Activated T-helper 1 cell treated with anti-CD3 and anti-CD28 coated beads, Interleukin-12 subunit alpha, Interleukin-12 subunit beta, Interleukin-2, Interleukin-4 antibody, amounts not matched to agents 30 ng/mL and 10 ng/mL and 1 ng/mL, durations not matched to agents 14 hours and 24 hours and 36 hours (primary cell): ENCODE data around the gene PPM1K. TPM values are rescaled to one million over a fixed set of nuclear protein-coding genes. Genes with fewer than 3 reads are reported as not detected.
"Not testable (repeated sequence)": the region's sequence is repeated elsewhere in the genome, so short reads cannot be mapped to it uniquely, and the experiment has no call there.

Experiments
- DNase-seq: peaks from one replicate; pipeline ENCODE4 v3.0.0; 2021; ENCODE audit warnings: low spot score
- H3K27ac Mint-ChIP-seq: one replicate; pipeline ENCODE4 v1.8.0; 2021; ENCODE audit warnings: mild to moderate bottlenecking, mixed read lengths
- H3K27me3 Mint-ChIP-seq: one replicate; pipeline ENCODE4 v1.8.0; 2022; ENCODE audit warnings: mild to moderate bottlenecking, moderate library complexity, mixed read lengths; ENCODE audit not compliant: insufficient read depth
- H3K36me3 Mint-ChIP-seq: one replicate; pipeline ENCODE4 v1.8.0; 2021; ENCODE audit warnings: low read depth, mixed read lengths
- H3K4me1 Mint-ChIP-seq: one replicate; pipeline ENCODE4 v1.8.0; 2021; ENCODE audit warnings: low read depth, mixed read lengths
- H3K4me3 Mint-ChIP-seq: one replicate; pipeline ENCODE4 v1.8.0; 2021; ENCODE audit warnings: mild to moderate bottlenecking, moderate library complexity, mixed read lengths
- H3K9me3 Mint-ChIP-seq: one replicate; pipeline ENCODE4 v1.8.0; 2021; ENCODE audit warnings: mixed read lengths
- intact Hi-C: fragments of 100-400 bp; cut with micrococcal nuclease; formaldehyde crosslinking; loops from one replicate; pipeline ENCODE4 v1.15.1; 2024
- total RNA-seq: library from RNA; stranded (reverse); gene quantifications from 2 replicates; pipeline ENCODE4 v1.2.3, GENCODE V29; 2022

Gene PPM1K
- total RNA-seq: 37.3 and 39.5 TPM in 2 replicates

DNA sequence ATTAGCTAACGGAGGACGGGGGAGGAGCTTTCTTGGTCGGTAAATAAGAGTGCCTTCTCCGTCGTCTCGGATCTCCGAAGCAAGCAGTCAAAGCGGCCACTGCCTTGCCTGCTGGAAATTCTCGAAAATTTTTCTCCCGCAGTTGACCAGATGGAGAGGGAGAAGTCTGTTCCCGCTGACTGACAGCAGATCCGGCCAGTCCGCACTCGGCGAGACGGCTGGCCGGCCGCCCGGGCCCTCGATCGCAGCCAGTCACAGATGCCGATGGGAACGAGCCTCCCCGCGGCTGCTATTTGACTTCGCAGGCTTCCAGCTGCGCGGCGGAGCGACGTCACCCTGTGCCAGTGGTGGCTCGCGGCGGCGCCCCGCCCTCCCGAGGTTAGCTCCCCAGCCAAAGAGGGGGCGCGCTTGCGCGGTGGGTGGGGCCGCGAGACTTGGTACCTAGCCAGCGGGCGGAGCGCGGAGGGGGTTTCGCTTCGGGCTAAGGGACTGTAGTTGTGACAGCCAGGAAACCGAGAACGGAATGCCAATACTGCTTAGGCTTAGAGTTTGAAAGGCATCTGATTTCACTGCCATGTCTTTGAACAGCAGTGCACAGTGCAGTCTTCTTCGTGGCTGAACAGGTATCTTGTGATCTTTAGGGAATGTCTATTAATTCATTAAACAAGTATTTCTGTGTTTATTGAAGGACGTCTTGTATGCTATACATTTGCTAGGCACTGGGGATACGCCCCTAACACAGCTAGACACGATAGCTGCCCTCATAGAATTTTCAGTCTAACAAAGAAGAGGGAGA, at the start of gene PPM1K:
TSS of gene PPM1K (minus strand) at position 123 of the 796 bp plus-strand sequence. CDS start 5,978 bp downstream, outside the sequence.
- intact Hi-C loops: loop anchor here (1.0 to 10.0 kb wide), 12 partner anchors 36 to 1740 kb away; partner anchors contain the start of genes ABCG2, AFF1, HERC3 and NUDT9
- H3K36me3 Mint-ChIP-seq: peaks cover 12% of the 10 kb centered on the region
- peak within 1 kb of the TSS; percentile 99 for H3K27ac Mint-ChIP-seq
- H3K9me3 Mint-ChIP-seq: no peaks in the 10 kb centered on the region
- peak within 1 kb of the TSS; percentile 99 for H3K4me3 Mint-ChIP-seq
- H3K4me1 Mint-ChIP-seq: peaks cover 47% of the 10 kb centered on the region
- H3K27me3 Mint-ChIP-seq: no peaks in the 10 kb centered on the region
- peak; percentile 99 for DNase-seq

DNA sequence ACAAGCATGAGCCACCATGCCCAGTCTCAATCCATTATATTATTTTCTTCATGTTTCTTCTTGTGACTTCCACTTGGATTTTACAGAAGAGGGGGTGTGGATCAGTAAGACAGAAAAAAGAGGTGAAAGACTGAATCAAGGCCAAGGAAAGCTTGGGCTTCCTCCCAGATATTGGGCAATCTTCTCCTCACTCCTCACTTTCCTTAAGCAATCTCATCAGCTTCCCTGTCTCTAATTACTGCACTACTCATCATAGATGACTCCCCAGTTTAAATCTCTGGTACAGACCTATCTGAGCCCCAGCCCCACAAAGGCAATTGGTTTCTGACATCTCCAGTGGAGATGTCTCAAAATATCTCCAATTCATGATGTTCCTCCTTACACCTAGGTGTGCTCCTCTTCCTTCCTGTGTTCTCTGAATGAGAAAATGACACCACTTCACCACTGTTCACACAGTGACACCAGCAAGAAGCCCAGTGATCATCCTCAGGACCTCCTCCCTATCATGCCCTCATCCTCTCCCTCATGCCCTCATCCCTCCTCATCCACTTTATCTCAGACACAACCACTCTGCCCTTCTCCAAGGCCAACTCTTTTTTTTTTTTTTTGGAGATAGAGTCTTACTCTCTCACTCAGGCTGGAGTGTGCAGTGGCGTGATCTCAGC, 49.5 kb upstream of the PPM1K start:
- Mint-ChIP-seq H3K4me1 (peaks cover 13% of the 10 kb centered on the region), H3K27ac (peak overlapping the region; percentile 45), H3K9me3 (no peaks in the 10 kb centered on the region), H3K36me3 (peaks cover 5% of the 10 kb centered on the region), H3K4me3 (no peak overlapping the region), H3K27me3 (peaks cover 4% of the 10 kb centered on the region)
- no peak for DNase-seq
- intact Hi-C loops: no loop called here

DNA sequence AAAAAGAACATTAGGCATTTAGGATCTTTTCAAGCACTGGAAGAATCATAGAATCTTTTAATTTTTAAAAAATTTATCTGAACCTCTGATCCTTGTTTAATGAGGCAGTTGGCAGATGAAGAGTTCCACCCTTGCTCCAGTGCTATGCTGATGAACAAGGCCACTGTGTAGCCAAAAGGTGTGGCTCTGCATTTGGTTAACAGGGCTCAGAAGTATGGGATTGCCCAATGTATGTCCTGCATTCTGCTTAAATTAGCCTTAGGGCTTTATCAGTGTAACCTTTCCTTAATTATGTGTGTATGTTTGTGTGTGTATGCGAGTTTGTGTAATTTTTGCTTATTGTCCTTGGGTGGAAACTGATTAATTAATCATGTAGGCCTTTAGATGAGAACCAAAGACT, 43.3 kb upstream of the PPM1K start:
- intact Hi-C loops: no loop called here
- H3K4me3 Mint-ChIP-seq: no peak overlapping the region
- no peak for DNase-seq
- no peak overlapping the region for H3K27ac Mint-ChIP-seq
- H3K36me3 Mint-ChIP-seq: peaks cover 2% of the 10 kb centered on the region
- H3K9me3 Mint-ChIP-seq: no peaks in the 10 kb centered on the region
- peaks cover under 1% of the 10 kb centered on the region for H3K4me1 Mint-ChIP-seq
- peaks cover 4% of the 10 kb centered on the region for H3K27me3 Mint-ChIP-seq

DNA sequence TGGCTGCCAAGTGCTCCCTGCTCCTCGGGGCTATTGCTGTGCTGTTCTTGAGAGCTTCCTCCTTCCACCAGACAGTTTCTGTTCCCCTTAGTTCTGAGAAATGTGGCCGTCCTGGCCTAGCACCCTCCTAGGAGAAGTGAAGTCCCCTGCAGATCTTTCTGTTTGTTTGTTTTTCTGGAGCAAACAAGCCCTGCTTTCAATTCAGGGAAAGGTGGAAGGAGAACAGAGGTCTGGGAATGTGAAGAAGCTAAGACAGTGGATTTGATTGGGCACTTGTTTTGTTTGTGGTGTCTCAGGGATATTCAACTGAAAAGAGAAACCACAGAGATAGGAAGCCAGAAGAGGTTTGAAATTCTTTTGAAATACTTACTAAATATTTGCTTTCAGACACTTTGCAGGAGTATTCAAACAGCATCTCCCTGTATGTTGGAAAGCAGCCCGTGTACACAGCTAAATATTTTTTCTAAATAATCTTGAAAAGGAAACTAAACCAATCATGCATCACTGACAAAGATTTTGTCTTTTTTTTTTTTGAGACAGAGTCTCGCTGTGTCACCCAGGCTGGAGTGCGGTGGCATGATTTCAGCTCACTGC, 36.5 kb upstream of the PPM1K start:
- intact Hi-C loops: loop anchor here (1.0 to 2.0 kb wide), 2 partner anchors 37 to 62 kb away; partner anchors contain the start of gene PPM1K
- peaks cover 22% of the 10 kb centered on the region for H3K4me1 Mint-ChIP-seq
- peaks cover 2% of the 10 kb centered on the region for H3K36me3 Mint-ChIP-seq
- H3K9me3 Mint-ChIP-seq: no peaks in the 10 kb centered on the region
- peak overlapping the region; percentile 82 for H3K4me3 Mint-ChIP-seq
- DNase-seq: peak; percentile 36
- peak overlapping the region; percentile 95 for H3K27ac Mint-ChIP-seq
- H3K27me3 Mint-ChIP-seq: no peaks in the 10 kb centered on the region

DNA sequence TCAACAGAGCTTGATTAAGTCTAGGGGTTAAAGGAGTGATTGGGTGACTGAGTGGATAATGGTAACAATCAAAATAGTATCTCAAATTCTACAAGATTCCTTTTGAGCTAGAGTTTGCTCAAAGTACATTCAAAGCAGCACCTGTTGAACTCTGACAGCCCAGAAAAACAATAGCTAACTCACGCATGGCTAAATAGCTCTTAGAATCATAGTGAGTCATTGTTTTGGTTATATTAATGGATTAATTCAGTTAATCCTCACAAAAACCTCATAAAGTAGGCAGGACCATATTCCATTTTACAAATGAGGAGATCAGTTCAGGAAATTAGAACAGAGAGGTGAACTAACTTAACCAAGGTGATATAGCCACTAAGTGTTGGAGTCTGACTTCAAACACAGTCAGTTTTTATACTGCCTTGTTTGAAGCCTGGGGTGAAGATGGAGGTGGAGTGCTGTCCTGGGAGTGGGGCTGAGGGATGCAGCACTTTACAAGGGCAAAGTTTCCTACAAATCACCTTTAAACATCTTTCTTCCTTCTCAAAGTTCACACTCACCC, 35.9 kb upstream of the PPM1K start:
- Mint-ChIP-seq H3K9me3 (no peaks in the 10 kb centered on the region), H3K27me3 (no peaks in the 10 kb centered on the region), H3K27ac (peak overlapping the region; percentile 95), H3K4me1 (peaks cover 22% of the 10 kb centered on the region), H3K36me3 (peaks cover 2% of the 10 kb centered on the region), H3K4me3 (peak overlapping the region; percentile 82)
- intact Hi-C loops: loop anchor here (1.0 to 2.0 kb wide), 2 partner anchors 36 to 62 kb away; partner anchors contain the start of gene PPM1K
- DNase-seq: no peak

DNA sequence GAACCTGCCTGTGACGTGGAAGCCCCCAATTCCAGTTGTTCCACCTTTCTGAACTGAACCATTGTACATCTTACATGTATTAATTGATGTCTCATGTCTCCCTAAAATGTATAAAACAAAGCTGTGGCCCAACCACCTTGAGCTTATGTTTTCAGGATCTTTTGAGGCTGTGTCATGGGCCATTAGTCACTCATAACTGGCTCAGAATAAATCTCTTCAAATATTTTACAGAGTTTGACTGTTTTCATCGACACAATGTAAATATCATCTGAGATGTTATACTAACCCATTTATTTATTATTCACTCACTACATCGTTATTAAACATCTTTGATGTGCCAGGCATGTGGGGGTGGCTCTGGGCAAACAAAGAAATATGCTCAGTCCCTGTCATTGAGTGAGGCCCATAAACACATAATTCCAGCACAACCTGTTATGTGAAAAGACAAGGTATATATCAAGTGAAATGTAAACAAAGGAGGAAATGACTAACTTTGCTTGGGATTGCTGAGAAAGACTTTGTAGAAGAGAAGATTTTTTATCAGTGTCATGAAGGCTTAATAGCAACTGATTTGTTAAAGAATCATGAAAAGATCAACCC, 34.5 kb upstream of the PPM1K start:
- intact Hi-C loops: no loop called here
- Mint-ChIP-seq H3K27me3 (no peaks in the 10 kb centered on the region), H3K9me3 (no peaks in the 10 kb centered on the region), H3K4me3 (no peak overlapping the region), H3K36me3 (peaks cover 2% of the 10 kb centered on the region), H3K4me1 (peaks cover 22% of the 10 kb centered on the region), H3K27ac (no peak overlapping the region)
- DNase-seq: no peak

DNA sequence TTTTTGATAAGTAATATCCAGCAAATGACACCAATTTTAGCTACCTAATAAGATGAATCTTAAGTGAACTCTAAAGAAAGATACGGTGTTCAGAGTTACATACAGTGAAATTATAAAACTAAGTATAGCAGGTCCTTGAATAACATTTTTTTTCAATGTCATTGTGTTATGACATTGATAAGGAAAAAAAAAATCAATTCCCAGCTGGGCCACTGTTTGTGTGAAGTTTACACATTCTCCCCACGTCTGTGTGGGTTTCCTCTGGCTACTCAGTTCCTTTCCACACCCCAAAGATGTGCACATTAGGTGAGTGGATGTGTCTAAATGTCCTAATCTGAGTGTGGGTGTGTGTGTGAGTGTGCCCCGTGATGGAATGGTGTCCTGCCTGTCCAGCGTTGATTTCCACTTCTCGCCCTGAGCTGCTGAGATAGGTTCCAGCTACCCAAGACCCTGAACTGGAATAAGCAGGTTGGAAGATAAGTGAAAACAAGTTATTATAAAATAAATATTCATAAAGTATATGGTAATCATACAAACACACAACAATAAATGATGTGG, 31.2 kb upstream of the PPM1K start:
- DNase-seq: no peak
- Mint-ChIP-seq H3K4me3 (no peak overlapping the region), H3K36me3 (peaks cover 6% of the 10 kb centered on the region), H3K4me1 (peaks cover 16% of the 10 kb centered on the region), H3K27me3 (peaks cover 12% of the 10 kb centered on the region), H3K9me3 (peaks cover 16% of the 10 kb centered on the region), H3K27ac (no peak overlapping the region)
- intact Hi-C loops: no loop called here

DNA sequence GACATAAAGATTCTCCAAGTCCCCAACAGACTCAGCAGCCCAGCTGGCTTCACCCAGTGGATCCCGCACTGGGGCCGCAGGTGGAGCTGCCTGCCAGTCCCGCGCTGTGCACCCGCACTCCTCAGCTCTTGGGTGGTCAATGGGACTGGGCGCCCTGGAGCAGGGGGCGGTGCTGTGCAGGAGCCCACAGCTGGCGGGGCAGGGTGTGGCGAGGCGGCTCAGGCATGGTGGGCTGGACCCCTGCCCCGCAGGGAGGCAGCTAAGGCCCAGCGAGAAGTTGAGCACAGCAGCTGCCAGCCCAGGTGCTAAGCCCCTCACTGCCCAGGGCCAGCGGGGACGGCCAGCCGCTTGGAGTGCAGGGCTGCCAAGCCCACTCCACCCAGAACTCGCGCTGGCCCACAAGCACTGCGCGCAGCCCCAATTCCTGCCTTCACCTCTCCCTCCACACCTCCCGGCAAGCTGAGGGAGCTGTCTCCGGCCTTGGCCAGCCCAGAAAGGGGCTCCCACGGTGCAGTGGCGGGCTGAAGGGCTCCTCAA, 28.8 kb upstream of the PPM1K start:
- H3K4me3 Mint-ChIP-seq, H3K4me1 Mint-ChIP-seq, H3K36me3 Mint-ChIP-seq, intact Hi-C loops, DNase-seq, H3K27ac Mint-ChIP-seq: not testable (repeated sequence)
- Mint-ChIP-seq H3K27me3 (peaks cover 34% of the 10 kb centered on the region), H3K9me3 (peaks cover 17% of the 10 kb centered on the region)

DNA sequence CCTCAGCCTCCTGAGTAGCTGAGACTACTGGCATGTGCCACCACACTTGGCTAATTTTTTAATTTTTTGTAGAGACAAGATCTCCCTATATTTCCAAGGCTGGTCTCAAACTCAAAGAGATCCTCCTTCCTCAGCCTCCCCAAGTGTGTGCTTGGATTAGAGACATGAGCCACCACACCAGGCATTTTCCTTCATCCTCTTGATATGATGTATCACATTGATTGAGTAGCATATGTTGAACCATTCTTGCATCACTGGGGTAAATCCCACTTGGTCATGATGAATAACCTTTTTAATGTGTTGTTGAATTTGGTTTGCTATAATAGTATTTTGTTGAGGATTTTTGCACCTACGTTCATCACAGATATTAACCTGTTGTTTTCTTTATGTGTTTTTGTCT, 24.2 kb upstream of the PPM1K start:
- Mint-ChIP-seq H3K27ac (no peak overlapping the region), H3K4me1 (no peaks in the 10 kb centered on the region), H3K36me3 (peaks cover 4% of the 10 kb centered on the region), H3K27me3 (peaks cover 43% of the 10 kb centered on the region), H3K4me3 (no peak overlapping the region), H3K9me3 (peaks cover 17% of the 10 kb centered on the region)
- intact Hi-C loops: no loop called here
- no peak for DNase-seq

DNA sequence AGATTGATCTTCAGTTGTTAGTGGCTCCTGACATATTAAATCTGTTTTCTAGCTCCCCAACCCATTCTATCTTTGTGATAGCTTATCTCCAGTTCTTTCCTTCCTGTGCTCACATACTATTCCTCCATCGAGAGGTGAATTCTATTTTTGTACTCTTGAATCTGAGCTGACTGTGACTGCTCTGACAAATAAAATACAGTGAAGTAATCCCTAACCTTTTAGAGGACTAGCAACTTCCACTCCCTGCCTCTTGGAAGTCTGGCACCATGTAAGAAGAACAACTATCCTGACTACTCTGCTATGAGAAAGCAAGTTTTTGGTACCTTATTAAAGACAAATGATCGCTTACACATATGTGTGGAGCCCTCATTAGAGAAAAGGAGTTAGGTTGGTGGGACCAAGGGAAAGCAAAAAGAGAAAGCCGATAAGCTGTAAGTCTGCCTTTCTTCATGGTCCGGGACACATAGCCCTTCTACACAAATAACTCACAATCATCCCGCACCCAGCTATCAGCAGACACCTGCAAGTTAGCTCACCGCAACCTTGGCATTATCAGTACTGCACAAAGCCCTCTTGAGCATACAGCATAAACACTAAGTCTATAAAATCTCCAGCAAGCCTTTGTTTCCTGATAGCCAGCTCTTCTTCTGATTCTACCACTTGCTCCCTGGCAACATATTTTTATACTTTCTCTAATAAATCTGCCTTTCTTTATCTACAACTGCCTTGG, 13.5 kb upstream of the PPM1K start:
- no peak overlapping the region for H3K4me3 Mint-ChIP-seq
- no peak for DNase-seq

DNA sequence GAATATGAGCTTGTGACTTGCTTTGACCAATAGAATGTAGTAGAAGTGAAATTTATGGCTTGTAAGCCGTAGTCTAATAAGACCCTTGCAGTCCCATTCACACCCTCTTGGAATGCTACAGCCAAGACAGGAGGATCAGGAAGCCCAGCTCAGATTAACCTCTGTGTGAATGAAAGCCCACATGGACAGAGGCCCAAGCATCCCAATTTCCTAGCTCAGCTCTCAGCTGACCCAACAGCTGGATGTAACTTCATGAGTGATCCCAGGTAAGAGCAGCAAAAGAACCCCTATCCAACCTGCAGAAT, 12.8 kb upstream of the PPM1K start:
- Mint-ChIP-seq H3K36me3 (peaks cover 1% of the 10 kb centered on the region), H3K27ac (no peak overlapping the region), H3K27me3 (no peaks in the 10 kb centered on the region), H3K4me1 (no peaks in the 10 kb centered on the region), H3K4me3 (no peak overlapping the region), H3K9me3 (no peaks in the 10 kb centered on the region)
- intact Hi-C loops: no loop called here
- no peak for DNase-seq

More for the DNA sequence above, 13.5 kb upstream of the PPM1K start:
- Mint-ChIP-seq H3K36me3 (peaks cover 1% of the 10 kb centered on the region), H3K27me3 (no peaks in the 10 kb centered on the region), H3K9me3 (no peaks in the 10 kb centered on the region), H3K4me1 (no peaks in the 10 kb centered on the region), H3K27ac (no peak overlapping the region)
- intact Hi-C loops: no loop called here
